Gastroesophageal sphincter (tissue), 3 donors: ENCODE measurements around the gene ALKBH3.

Experiments
- EP300 ChIP-seq: sonication (generic); formaldehyde crosslinking; IDR thresholded peaks from one replicate; pipeline ENCODE4 v1.6.1; 2017; ENCODE audit warnings: antibody characterized with exemption, mild to moderate bottlenecking
- POLR2A ChIP-seq, 2 donors: fragments of 450-650 bp; IDR thresholded peaks; one replicate each; pipeline ENCODE4 v1.6.1; 2017; ENCODE audit warnings: antibody characterized with exemption in 2 of 2, mild to moderate bottlenecking in 2 of 2, moderate library complexity in 1 of 2
- TF ChIP-seq, protein P1 (sequence below), 4 experiments: fragments of 200-600 bp in 2 of 4; fragments of 450-650 bp in 2 of 4; sonication (generic) in 1 of 4; IDR thresholded peaks; one replicate each; pipeline ENCODE4 v1.5.1; 2017 to 2019; ENCODE audit warnings: antibody characterized with exemption in 4 of 4, mild to moderate bottlenecking in 2 of 4, moderate library complexity in 2 of 4

DNA sequence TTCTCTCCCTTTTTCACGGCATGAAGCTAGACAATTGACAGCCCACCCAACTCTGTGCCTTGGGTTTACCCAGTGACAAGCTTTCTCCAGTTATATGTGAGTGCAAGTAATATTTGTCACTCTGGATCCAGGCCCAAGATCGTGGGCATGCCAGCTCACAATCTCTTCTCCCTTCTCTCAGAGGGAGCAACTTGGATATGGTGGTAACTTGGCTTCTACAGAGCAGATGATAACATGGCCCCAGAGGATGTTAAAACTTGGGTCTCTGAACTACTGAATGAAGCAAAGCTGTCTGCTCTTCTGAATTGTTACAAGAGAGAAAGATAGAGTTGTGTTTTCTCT is 82.6 kb downstream of the ALKBH3 start:
- TF ChIP-seq, protein P1, sequence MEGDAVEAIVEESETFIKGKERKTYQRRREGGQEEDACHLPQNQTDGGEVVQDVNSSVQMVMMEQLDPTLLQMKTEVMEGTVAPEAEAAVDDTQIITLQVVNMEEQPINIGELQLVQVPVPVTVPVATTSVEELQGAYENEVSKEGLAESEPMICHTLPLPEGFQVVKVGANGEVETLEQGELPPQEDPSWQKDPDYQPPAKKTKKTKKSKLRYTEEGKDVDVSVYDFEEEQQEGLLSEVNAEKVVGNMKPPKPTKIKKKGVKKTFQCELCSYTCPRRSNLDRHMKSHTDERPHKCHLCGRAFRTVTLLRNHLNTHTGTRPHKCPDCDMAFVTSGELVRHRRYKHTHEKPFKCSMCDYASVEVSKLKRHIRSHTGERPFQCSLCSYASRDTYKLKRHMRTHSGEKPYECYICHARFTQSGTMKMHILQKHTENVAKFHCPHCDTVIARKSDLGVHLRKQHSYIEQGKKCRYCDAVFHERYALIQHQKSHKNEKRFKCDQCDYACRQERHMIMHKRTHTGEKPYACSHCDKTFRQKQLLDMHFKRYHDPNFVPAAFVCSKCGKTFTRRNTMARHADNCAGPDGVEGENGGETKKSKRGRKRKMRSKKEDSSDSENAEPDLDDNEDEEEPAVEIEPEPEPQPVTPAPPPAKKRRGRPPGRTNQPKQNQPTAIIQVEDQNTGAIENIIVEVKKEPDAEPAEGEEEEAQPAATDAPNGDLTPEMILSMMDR (IDR thresholded peaks at IDR 0.05): no peak
- TF ChIP-seq EP300 (no peak), POLR2A (IDR thresholded peaks at IDR 0.05) (no peak)
